NB4 (cell line): ENCODE data around the gene ZNF564.

Experiments used
- DNase-seq: peaks from one replicate; pipeline ENCODE4 v3.0.0; 2010; ENCODE audit warnings: low read depth
- H3K4me3 ChIP-seq: one replicate; pipeline ENCODE4 v1.5.1; 2011; ENCODE audit warnings: mild to moderate bottlenecking, low read depth, low read length, moderate library complexity
- MYC ChIP-seq: IDR thresholded peaks from 2 replicates; pipeline ENCODE4 v1.6.1; 2011; ENCODE audit warnings: low read depth, low read length
- POLR2A ChIP-seq: IDR thresholded peaks from 2 replicates; pipeline ENCODE4 v1.6.1; 2011; ENCODE audit warnings: mild to moderate bottlenecking; ENCODE audit not compliant: insufficient read length; ENCODE audit errors: extremely low read depth
- TF ChIP-seq, protein P1 (sequence below): IDR thresholded peaks from one replicate; pipeline ENCODE4 v1.5.1; 2012; ENCODE audit warnings: low read depth, low read length
- TF ChIP-seq, protein P2 (sequence below): IDR thresholded peaks from 2 replicates; pipeline ENCODE4 v1.6.1; 2011; ENCODE audit warnings: low read depth, low read length

ZNF564 gene

GRCh38 chr19:12527034-12527836 lies 24.0 kb downstream of the ZNF564 start:
- no peak overlapping the region for H3K4me3 ChIP-seq
- TF ChIP-seq, protein P1, sequence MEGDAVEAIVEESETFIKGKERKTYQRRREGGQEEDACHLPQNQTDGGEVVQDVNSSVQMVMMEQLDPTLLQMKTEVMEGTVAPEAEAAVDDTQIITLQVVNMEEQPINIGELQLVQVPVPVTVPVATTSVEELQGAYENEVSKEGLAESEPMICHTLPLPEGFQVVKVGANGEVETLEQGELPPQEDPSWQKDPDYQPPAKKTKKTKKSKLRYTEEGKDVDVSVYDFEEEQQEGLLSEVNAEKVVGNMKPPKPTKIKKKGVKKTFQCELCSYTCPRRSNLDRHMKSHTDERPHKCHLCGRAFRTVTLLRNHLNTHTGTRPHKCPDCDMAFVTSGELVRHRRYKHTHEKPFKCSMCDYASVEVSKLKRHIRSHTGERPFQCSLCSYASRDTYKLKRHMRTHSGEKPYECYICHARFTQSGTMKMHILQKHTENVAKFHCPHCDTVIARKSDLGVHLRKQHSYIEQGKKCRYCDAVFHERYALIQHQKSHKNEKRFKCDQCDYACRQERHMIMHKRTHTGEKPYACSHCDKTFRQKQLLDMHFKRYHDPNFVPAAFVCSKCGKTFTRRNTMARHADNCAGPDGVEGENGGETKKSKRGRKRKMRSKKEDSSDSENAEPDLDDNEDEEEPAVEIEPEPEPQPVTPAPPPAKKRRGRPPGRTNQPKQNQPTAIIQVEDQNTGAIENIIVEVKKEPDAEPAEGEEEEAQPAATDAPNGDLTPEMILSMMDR: no peak
- TF ChIP-seq, protein P2, sequence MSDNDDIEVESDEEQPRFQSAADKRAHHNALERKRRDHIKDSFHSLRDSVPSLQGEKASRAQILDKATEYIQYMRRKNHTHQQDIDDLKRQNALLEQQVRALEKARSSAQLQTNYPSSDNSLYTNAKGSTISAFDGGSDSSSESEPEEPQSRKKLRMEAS: no peak
- no peak for TF ChIP-seq MYC
- no peak for TF ChIP-seq POLR2A
- DNase-seq: peak; percentile 31

DNA sequence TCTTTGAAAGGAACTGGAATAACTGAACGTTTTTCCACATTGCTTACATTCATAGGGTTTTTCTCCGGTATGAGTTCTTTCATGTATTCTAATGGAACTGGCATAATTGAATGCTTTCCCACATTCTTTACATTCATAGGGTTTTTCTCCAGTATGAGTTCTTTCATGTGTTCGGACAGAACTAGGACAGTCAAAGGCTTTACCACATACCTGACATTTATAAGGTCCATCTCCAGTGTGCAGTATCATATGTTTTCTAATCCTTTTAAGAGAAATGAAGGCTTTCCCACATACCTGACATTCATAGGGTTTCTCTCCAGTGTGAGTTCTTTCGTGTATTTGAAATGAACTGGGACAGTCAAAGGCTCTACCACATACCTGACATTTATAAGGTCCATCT lies 24.7 kb downstream of the ZNF564 start:
- H3K4me3 ChIP-seq: no peak overlapping the region
- TF ChIP-seq, protein P1: no peak
- TF ChIP-seq MYC: no peak
- TF ChIP-seq, protein P2: no peak
- no peak for TF ChIP-seq POLR2A
- DNase-seq: no peak

DNA sequence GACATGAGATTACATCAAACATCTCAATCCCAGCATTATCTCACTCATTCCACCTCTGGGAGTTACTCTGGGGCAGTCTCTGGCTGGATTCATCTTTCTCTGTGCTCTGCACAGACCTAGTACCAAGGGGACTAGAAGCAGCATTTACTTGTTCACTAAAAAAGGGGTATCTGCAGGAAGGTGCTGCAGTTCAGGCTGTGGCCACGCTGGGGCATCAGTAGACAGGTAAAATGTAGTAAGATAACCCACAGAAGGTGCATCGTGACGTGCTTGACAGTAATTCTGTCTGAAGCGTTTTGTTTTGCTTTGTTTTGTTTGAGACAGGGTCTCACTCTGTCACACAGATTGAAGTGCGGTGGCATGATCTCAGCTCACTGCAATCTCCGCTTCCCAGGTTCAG lies 29.3 kb downstream of the ZNF564 start:
- H3K4me3 ChIP-seq: no peak overlapping the region
- TF ChIP-seq MYC: no peak
- TF ChIP-seq, protein P1: no peak
- TF ChIP-seq, protein P2: no peak
- peak; percentile 30 for DNase-seq

GRCh38 chr19:12513531-12514061 lies 37.7 kb downstream of the ZNF564 start:
- DNase-seq: no peak
- H3K4me3 ChIP-seq: no peak overlapping the region
- TF ChIP-seq POLR2A: no peak

DNA sequence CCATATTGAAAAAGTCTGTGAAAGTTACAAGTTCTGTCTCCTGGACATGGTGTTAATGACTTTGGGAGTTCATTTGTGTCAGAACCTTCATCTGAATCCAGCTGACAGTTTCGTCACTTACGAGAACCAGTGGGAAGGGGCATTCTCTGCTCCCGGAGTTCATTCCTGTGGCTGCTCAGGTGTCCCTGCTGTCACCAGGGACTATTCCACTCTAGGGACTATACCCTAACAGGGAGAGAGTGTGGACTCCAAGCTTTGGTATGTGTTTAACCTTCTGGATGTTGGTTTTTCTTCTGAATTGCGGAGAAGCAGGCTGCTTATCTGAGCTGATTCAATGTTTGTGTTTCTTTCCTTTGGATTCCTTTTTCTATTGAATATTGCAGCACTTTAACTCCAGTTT lies 54.2 kb downstream of the ZNF564 start:
- no peak for DNase-seq
- TF ChIP-seq MYC (no peak), POLR2A (no peak)
- TF ChIP-seq, protein P2: no peak
- TF ChIP-seq, protein P1: no peak
- H3K4me3 ChIP-seq: no peak overlapping the region

GRCh38 chr19:12496480-12496879 lies 54.8 kb downstream of the ZNF564 start:
- H3K4me3 ChIP-seq: no peak overlapping the region
- DNase-seq: no peak
- TF ChIP-seq, protein P2: no peak
- TF ChIP-seq, protein P1: no peak
- TF ChIP-seq POLR2A (no peak), MYC (no peak)
